Stimulated activated CD4-positive, alpha-beta T cell treated with anti-CD3 and anti-CD28 coated beads, Interleukin-12 subunit alpha, Interleukin-12 subunit beta, amount 100 ng/mL, for 4 hours (primary cell): Measurements from ENCODE around the gene SLA2.
"Not testable (repeated sequence)": the region's sequence is repeated elsewhere in the genome, so short reads cannot be mapped to it uniquely, and the experiment has no call there.

Source experiments
- DNase-seq: peaks from one replicate; pipeline ENCODE4 v3.0.0-alpha.2; 2020

The SLA2 gene

GRCh38 chr20:36645998-36646397 lies at the start of gene SLA2:
Gene SLA2 (minus strand): TSS chr20:36646196. CDS start chr20:36641335, 4,861 bp downstream.
- DNase-seq: peak; percentile 56

GRCh38 chr20:36695467-36695866 lies 49.5 kb upstream of the SLA2 start:
- not testable (repeated sequence) for DNase-seq

- no peak for DNase-seq
Observed at GRCh38 chr20:36688630-36689029, 42.6 kb upstream of the SLA2 start.

GRCh38 chr20:36687850-36688249 lies 41.9 kb upstream of the SLA2 start:
- DNase-seq: no peak

GRCh38 chr20:36686944-36687343 lies 40.9 kb upstream of the SLA2 start:
- DNase-seq: no peak

- no peak for DNase-seq
Observed at GRCh38 chr20:36686504-36686903, 40.5 kb upstream of the SLA2 start.

- DNase-seq: no peak
Observed at GRCh38 chr20:36684747-36685146, 38.8 kb upstream of the SLA2 start.

GRCh38 chr20:36682311-36682710 lies 36.3 kb upstream of the SLA2 start:
- DNase-seq: no peak

GRCh38 chr20:36677422-36677771 lies 31.4 kb upstream of the SLA2 start:
- DNase-seq: no peak

GRCh38 chr20:36676701-36677421 lies 30.9 kb upstream of the SLA2 start:
- DNase-seq: no peak

GRCh38 chr20:36675545-36675944 lies 29.5 kb upstream of the SLA2 start:
- DNase-seq: not testable (repeated sequence)

- DNase-seq: no peak
Observed at GRCh38 chr20:36672991-36673390, 27.0 kb upstream of the SLA2 start.

- DNase-seq: no peak
Observed at GRCh38 chr20:36670665-36671357, 24.8 kb upstream of the SLA2 start.

GRCh38 chr20:36666181-36666740 lies 20.3 kb upstream of the SLA2 start:
- DNase-seq: no peak

GRCh38 chr20:36663031-36663430 lies 17.0 kb upstream of the SLA2 start:
- DNase-seq: no peak

GRCh38 chr20:36658300-36658699 lies 12.3 kb upstream of the SLA2 start:
- DNase-seq: no peak

GRCh38 chr20:36656733-36657132 lies 10.7 kb upstream of the SLA2 start:
- DNase-seq: no peak

GRCh38 chr20:36655004-36655403 lies 9.0 kb upstream of the SLA2 start:
- DNase-seq: no peak

GRCh38 chr20:36654506-36654905 lies 8.5 kb upstream of the SLA2 start:
- no peak for DNase-seq

- no peak for DNase-seq
Observed at GRCh38 chr20:36653456-36653855, 7.5 kb upstream of the SLA2 start.

- DNase-seq: no peak
Observed at GRCh38 chr20:36647196-36648121, 1.5 kb upstream of the SLA2 start.

GRCh38 chr20:36646678-36647077 lies 682 bp upstream of the SLA2 start:
- DNase-seq: no peak

GRCh38 chr20:36645353-36645752 lies 643 bp downstream of the SLA2 start:
- DNase-seq: no peak
